Stomach smooth muscle (tissue), 2 donors: ENCODE measurements around the gene SPATA6L.
"Not testable (repeated sequence)": the region's sequence is repeated elsewhere in the genome, so short reads cannot be mapped to it uniquely, and the experiment has no call there.

ENCODE experiments used
- H3K27ac ChIP-seq: one replicate; pipeline ENCODE4 v1.7.0; 2013; ENCODE audit warnings: mild to moderate bottlenecking, low read length, inconsistent platforms
- H3K27me3 ChIP-seq, 2 donors: one replicate each; pipeline ENCODE4 v1.7.0; 2013; ENCODE audit warnings: low read length in 2 of 2; ENCODE audit not compliant: insufficient read depth in 2 of 2, control insufficient read depth in 1 of 2
- H3K36me3 ChIP-seq, 2 donors: one replicate each; pipeline ENCODE4 v1.7.0; 2013; ENCODE audit warnings: low read length in 2 of 2; ENCODE audit not compliant: control insufficient read depth in 2 of 2, insufficient read depth in 2 of 2
- H3K4me1 ChIP-seq: one replicate; pipeline ENCODE4 v1.7.0; 2013; ENCODE audit warnings: low read length; ENCODE audit not compliant: control insufficient read depth, insufficient read depth
- H3K4me3 ChIP-seq, 2 donors: one replicate each; pipeline ENCODE4 v1.7.0; 2013; ENCODE audit warnings: low read length in 2 of 2
- H3K9ac ChIP-seq, 2 donors: one replicate each; pipeline ENCODE4 v1.7.0; 2013; ENCODE audit warnings: low read length in 2 of 2, mild to moderate bottlenecking in 1 of 2
- H3K9me3 ChIP-seq, 2 donors: one replicate each; pipeline ENCODE4 v1.7.0; 2013; ENCODE audit warnings: low read length in 2 of 2; ENCODE audit not compliant: control insufficient read depth in 2 of 2
- donor health status: healthy.
- donor health status: Pancreatic carcinoma.

Gene SPATA6L

GRCh38 chr9:4606033-4606432, 60.2 kb downstream of the SPATA6L start:
- H3K9ac ChIP-seq, H3K9me3 ChIP-seq, H3K27me3 ChIP-seq, H3K4me1 ChIP-seq, H3K36me3 ChIP-seq, H3K4me3 ChIP-seq, H3K27ac ChIP-seq: not testable (repeated sequence)

DNA sequence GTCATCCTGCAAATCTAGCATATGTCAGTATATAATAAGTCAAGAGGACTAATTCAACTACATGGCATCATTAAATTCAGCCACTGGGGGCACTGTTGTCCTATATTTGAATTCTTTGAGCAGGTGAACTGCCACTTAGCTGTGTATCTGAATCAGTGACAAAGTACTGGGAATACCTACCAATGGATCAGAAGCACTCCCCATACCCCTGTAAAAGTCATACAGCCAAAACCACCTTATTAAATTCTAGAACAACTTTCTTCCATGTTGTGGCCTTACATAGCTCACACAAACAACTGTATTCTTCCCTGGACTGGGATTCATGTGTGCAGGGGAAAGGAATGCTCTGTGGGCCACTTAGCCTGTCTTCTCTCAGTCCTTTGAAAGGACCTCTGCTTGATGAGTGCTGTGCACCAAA, 61.6 kb downstream of the SPATA6L start:
- Histone ChIP-seq H3K9me3 (no peaks in the 10 kb centered on the region), H3K9ac (no peak overlapping the region), H3K27ac (no peak overlapping the region), H3K4me3 (no peak overlapping the region), H3K4me1 (no peaks in the 10 kb centered on the region), H3K27me3 (no peaks in the 10 kb centered on the region), H3K36me3 (no peaks in the 10 kb centered on the region)

- Histone ChIP-seq H3K27me3 (no peaks in the 10 kb centered on the region), H3K36me3 (no peaks in the 10 kb centered on the region), H3K4me1 (no peaks in the 10 kb centered on the region), H3K27ac (no peak overlapping the region), H3K9me3 (peaks cover 0 to 2% of the 10 kb centered on the region in 2 donors), H3K4me3 (no peak overlapping the region), H3K9ac (no peak overlapping the region)
Measured at GRCh38 chr9:4603830-4604229, 62.5 kb downstream of the SPATA6L start.

GRCh38 chr9:4600368-4600767, 65.9 kb downstream of the SPATA6L start:
- no peak overlapping the region for H3K9ac ChIP-seq
- H3K27me3 ChIP-seq: no peaks in the 10 kb centered on the region
- H3K27ac ChIP-seq: no peak overlapping the region
- H3K4me3 ChIP-seq: no peak overlapping the region
- H3K4me1 ChIP-seq: peaks cover 5% of the 10 kb centered on the region
- peaks cover 0 to 2% of the 10 kb centered on the region in 2 donors for H3K9me3 ChIP-seq
- no peaks in the 10 kb centered on the region for H3K36me3 ChIP-seq

DNA sequence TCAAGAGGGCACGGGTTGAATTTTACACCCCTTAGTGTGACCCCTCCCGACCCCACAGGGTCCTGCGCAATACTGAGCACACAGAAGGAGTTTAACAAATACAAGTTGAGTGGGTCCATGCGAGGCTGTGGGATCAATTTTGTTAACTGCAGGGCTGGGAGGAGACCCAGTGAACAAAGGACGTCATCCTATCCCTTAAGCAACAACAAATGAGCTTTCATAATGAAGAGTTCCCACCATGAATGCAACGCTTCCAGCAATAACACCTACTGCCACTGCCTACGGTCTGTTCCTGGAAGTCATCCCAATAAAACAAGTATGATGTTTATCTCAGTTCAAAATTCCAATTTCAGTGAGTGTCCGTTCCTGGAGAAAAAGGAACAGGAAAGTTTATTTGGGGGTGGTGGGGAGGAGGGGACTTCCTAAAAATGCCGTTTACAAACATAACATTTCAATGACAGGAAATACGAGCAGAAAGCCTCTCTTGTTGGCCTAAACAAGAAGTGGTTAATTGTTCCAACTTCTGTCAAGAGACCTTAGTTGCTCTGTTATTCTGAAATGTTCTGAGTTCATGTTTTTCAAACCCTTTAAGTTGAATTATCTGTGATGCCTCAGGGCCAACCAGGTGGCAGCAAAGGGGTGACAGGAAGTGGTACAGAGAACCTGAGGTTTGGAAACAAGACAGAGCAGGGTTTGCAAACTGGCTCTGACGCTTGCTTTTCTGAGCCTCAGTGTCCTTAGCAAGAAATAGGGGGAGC, 69.9 kb downstream of the SPATA6L start:
- no peak overlapping the region for H3K9ac ChIP-seq
- H3K27ac ChIP-seq: no peak overlapping the region

DNA sequence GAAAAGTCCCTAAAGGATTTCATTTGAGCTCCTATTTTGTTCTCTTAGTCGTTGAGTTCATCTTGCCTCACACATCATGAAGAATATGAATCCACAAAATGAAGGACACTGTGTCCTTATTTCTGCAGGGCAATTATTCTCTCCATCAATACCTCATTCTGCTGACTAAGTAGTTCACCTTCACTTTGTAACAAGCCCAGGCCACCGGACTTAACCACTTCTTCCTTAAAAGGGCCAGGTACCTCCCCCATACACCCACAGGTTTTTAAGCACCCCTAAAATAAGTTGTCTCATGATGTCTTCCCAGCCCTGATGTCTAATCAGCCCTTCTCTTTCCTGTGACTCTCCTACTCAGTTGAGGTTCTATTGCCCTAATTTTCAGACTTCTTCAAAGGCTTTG, 71.3 kb downstream of the SPATA6L start:
- peaks cover 14% of the 10 kb centered on the region for H3K4me1 ChIP-seq
- H3K27ac ChIP-seq: no peak overlapping the region
- H3K4me3 ChIP-seq: no peak overlapping the region
- H3K27me3 ChIP-seq: no peaks in the 10 kb centered on the region
- H3K36me3 ChIP-seq: no peaks in the 10 kb centered on the region
- H3K9me3 ChIP-seq: peaks cover 0 to 2% of the 10 kb centered on the region in 2 donors
- no peak overlapping the region for H3K9ac ChIP-seq

More for the DNA sequence above, 69.9 kb downstream of the SPATA6L start:
- H3K36me3 ChIP-seq: no peaks in the 10 kb centered on the region
- H3K4me3 ChIP-seq: no peak overlapping the region
- peaks cover 7% of the 10 kb centered on the region for H3K4me1 ChIP-seq
- no peaks in the 10 kb centered on the region for H3K27me3 ChIP-seq
- peaks cover 0 to 2% of the 10 kb centered on the region in 2 donors for H3K9me3 ChIP-seq

- Histone ChIP-seq H3K9me3 (peaks cover 0 to 2% of the 10 kb centered on the region in 2 donors), H3K36me3 (no peaks in the 10 kb centered on the region), H3K4me1 (peaks cover 14% of the 10 kb centered on the region), H3K4me3 (no peak overlapping the region), H3K27me3 (no peaks in the 10 kb centered on the region), H3K27ac (no peak overlapping the region), H3K9ac (no peak overlapping the region)
Measured at GRCh38 chr9:4594545-4594944, 71.7 kb downstream of the SPATA6L start.

DNA sequence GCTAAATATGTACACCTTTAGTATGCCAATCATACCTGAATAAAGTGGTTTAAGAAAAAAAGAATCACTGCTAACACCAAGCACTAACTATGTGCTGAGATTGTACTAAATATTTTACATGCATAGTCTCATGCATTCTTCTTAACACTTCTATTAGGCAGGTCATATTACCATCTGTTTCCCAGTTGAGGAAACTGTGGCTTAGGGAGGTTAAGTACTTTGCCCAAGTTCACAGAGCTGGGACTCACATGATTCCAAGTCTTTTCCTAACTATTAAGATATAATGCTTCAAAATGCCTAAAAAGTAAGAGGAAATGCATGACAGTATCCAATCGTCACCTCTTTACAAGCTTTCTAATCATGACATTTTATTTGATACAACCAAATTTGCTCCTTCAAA, 73.4 kb downstream of the SPATA6L start:
- no peaks in the 10 kb centered on the region for H3K27me3 ChIP-seq
- H3K27ac ChIP-seq: no peak overlapping the region
- H3K36me3 ChIP-seq: no peaks in the 10 kb centered on the region
- no peaks in the 10 kb centered on the region for H3K9me3 ChIP-seq
- no peak overlapping the region for H3K9ac ChIP-seq
- H3K4me1 ChIP-seq: peaks cover 19% of the 10 kb centered on the region
- no peak overlapping the region for H3K4me3 ChIP-seq

DNA sequence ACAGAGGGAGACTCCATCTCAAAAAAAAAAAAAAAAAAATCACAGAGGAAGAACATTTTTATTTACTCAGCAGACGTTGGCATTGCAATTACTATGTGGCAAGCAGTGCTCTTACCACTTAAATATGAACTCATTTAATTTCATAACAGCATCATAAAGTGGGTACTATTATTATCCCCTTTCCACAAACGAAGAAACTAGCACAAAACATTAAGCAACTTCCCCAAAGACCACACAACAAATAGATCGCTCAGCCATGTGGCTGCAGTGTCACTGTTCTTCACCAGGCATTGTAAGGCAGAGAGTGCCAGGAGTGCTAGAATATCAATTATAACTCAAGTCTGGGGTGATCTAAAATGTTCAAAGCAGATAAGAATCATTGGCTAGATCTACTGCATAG, 74.0 kb downstream of the SPATA6L start:
- H3K9me3 ChIP-seq: no peaks in the 10 kb centered on the region
- no peak overlapping the region for H3K9ac ChIP-seq
- peaks cover 19% of the 10 kb centered on the region for H3K4me1 ChIP-seq
- no peak overlapping the region for H3K27ac ChIP-seq
- H3K27me3 ChIP-seq: no peaks in the 10 kb centered on the region
- H3K36me3 ChIP-seq: no peaks in the 10 kb centered on the region
- H3K4me3 ChIP-seq: no peak overlapping the region

GRCh38 chr9:4591123-4591500, 75.2 kb downstream of the SPATA6L start:
- Histone ChIP-seq H3K4me3 (peak overlapping the region; percentile 18 to 58), H3K4me1 (peaks cover 15% of the 10 kb centered on the region), H3K27me3 (no peaks in the 10 kb centered on the region), H3K27ac (peak overlapping the region; percentile 12), H3K9ac (no peak overlapping the region), H3K9me3 (no peaks in the 10 kb centered on the region), H3K36me3 (no peaks in the 10 kb centered on the region)

- Histone ChIP-seq H3K4me3 (peak overlapping the region; percentile 18 to 58), H3K27me3 (no peaks in the 10 kb centered on the region), H3K36me3 (no peaks in the 10 kb centered on the region), H3K27ac (peak overlapping the region; percentile 12), H3K4me1 (peaks cover 14% of the 10 kb centered on the region), H3K9ac (no peak overlapping the region), H3K9me3 (no peaks in the 10 kb centered on the region)
Measured at GRCh38 chr9:4590430-4591122, 75.7 kb downstream of the SPATA6L start.
